ENCODE data around the gene PHYKPL. TPM values are rescaled to one million over a fixed set of nuclear protein-coding genes. Genes with fewer than 3 reads are reported as not detected.

The PHYKPL gene
- total RNA-seq, 2 donors from 2014 or later = 78.3 to 94.8 TPM

DNA sequence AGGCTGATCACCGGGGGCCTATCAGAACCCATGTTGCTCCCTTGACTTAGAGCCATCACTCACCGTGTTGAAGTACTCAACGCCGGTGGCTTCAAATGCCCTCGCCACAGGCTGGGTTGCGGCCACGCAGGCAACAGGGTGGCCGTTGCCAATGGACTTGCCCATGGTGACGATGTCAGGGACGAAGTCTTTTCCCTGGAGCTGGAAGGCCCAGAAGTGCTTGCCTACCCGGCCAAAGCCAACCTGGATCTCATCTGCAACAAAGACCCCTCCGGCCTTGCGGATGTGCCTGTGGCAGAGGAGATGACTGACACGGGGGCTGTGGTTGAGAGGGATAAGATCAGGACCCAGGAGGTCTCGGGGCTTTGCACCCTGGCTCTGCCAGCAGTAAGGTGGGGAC lies 10.3 kb downstream of the PHYKPL start:
- H3K4me3 ChIP-seq = no peak overlapping the region
- peaks cover 20% of the 10 kb centered on the region for H3K36me3 ChIP-seq
- H3K27ac ChIP-seq = no peak overlapping the region
- DNase-seq (ENCODE audit: low spot score) (no peak), ATAC-seq (ENCODE audit: insufficient number of reproducible peaks, low FRiP score, low read depth) (no peak)
- TF ChIP-seq, protein P1, sequence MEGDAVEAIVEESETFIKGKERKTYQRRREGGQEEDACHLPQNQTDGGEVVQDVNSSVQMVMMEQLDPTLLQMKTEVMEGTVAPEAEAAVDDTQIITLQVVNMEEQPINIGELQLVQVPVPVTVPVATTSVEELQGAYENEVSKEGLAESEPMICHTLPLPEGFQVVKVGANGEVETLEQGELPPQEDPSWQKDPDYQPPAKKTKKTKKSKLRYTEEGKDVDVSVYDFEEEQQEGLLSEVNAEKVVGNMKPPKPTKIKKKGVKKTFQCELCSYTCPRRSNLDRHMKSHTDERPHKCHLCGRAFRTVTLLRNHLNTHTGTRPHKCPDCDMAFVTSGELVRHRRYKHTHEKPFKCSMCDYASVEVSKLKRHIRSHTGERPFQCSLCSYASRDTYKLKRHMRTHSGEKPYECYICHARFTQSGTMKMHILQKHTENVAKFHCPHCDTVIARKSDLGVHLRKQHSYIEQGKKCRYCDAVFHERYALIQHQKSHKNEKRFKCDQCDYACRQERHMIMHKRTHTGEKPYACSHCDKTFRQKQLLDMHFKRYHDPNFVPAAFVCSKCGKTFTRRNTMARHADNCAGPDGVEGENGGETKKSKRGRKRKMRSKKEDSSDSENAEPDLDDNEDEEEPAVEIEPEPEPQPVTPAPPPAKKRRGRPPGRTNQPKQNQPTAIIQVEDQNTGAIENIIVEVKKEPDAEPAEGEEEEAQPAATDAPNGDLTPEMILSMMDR (IDR thresholded peaks at IDR 0.05) = no peak
- H3K4me1 ChIP-seq (ENCODE audit: control insufficient read depth in 1 of 2, low read depth in 2 of 2) = no peaks in the 10 kb centered on the region
- no peaks in the 10 kb centered on the region for H3K27me3 ChIP-seq (replicated peaks; ENCODE audit: insufficient read depth)
- H3K9me3 ChIP-seq = no peaks in the 10 kb centered on the region

DNA sequence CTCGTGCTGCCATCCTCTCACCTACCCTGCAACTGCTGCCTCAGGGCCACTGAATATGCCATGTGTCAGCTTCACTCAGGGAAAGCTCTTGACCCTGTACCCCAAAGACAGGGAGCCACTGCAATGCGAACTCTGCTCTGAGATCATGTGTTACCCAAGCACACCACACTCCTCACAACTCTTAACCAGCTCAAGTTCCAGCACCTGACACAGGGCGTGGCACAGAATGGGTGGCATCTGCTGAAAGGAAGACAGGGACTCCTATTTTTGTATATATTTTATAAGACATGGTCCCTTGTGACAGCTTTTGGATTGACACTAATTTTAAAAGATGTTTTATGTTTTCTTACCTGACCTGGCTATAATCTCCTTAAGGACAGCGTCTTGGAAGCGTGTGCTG lies 10.7 kb downstream of the PHYKPL start:
- Histone ChIP-seq H3K9me3 (no peaks in the 10 kb centered on the region), H3K36me3 (peaks cover 15% of the 10 kb centered on the region), H3K4me1 (ENCODE audit: control insufficient read depth in 1 of 2, low read depth in 2 of 2) (no peaks in the 10 kb centered on the region), H3K27me3 (replicated peaks; ENCODE audit: insufficient read depth) (no peaks in the 10 kb centered on the region), H3K27ac (no peak overlapping the region), H3K4me3 (no peak overlapping the region)
- no peak for ATAC-seq (ENCODE audit: insufficient number of reproducible peaks, low FRiP score, low read depth)
- TF ChIP-seq, protein P1 (IDR thresholded peaks at IDR 0.05) = no peak
- DNase-seq (ENCODE audit: low spot score) = no peak

DNA sequence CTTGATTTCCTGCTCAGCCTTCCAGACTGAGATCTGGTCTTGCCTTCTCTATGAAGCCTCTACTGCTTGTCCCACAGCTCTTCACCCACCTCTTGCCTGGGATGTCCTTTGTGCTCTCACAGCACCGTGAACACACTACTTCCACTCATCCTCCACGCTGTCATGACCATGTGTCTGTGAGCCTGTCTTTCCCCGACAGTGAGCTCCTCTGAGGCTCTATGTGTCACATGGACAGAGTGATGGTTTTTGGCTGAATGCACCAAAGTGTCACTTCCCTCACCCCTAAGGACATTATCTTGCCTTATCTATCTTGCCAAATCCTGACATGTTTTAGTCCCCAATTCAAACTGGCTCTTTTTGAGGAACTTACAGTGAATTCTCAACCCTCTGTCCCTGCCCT lies 11.3 kb downstream of the PHYKPL start:
- TF ChIP-seq, protein P1 (IDR thresholded peaks at IDR 0.05) = no peak
- no peak overlapping the region for H3K4me3 ChIP-seq
- H3K27me3 ChIP-seq (replicated peaks; ENCODE audit: insufficient read depth) = no peaks in the 10 kb centered on the region
- no peaks in the 10 kb centered on the region for H3K9me3 ChIP-seq
- no peak overlapping the region for H3K27ac ChIP-seq
- ATAC-seq (ENCODE audit: insufficient number of reproducible peaks, low FRiP score, low read depth) (no peak), DNase-seq (ENCODE audit: low spot score) (no peak)
- peaks cover 12% of the 10 kb centered on the region for H3K36me3 ChIP-seq
- no peaks in the 10 kb centered on the region for H3K4me1 ChIP-seq (ENCODE audit: control insufficient read depth in 1 of 2, low read depth in 2 of 2)

DNA sequence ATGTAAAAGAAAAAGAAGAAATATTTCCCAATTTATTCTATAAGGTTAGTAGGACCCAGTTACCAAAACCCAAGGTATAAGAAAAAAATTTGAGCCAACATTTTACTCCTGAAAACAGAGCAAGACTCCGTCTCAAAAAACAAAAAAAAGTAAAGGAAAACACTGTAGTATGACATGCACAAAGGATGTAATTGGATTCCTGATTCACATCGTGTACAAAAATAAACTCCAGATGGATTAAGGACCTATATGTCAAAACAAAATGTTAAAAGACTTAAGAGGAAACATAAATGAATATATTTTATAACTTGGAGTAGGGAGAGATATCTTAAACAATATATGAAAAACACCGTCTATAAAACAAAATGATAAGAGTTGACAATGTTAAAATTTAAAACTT lies 13.8 kb downstream of the PHYKPL start:
- Histone ChIP-seq H3K4me1 (ENCODE audit: control insufficient read depth in 1 of 2, low read depth in 2 of 2) (no peaks in the 10 kb centered on the region), H3K27me3 (replicated peaks; ENCODE audit: insufficient read depth) (no peaks in the 10 kb centered on the region), H3K4me3 (no peak overlapping the region), H3K9me3 (no peaks in the 10 kb centered on the region), H3K36me3 (peaks cover 34% of the 10 kb centered on the region), H3K27ac (no peak overlapping the region)
- no peak for DNase-seq (ENCODE audit: low spot score)
- no peak for ATAC-seq (ENCODE audit: insufficient number of reproducible peaks, low FRiP score, low read depth)
- TF ChIP-seq, protein P1 (IDR thresholded peaks at IDR 0.05) = no peak

DNA sequence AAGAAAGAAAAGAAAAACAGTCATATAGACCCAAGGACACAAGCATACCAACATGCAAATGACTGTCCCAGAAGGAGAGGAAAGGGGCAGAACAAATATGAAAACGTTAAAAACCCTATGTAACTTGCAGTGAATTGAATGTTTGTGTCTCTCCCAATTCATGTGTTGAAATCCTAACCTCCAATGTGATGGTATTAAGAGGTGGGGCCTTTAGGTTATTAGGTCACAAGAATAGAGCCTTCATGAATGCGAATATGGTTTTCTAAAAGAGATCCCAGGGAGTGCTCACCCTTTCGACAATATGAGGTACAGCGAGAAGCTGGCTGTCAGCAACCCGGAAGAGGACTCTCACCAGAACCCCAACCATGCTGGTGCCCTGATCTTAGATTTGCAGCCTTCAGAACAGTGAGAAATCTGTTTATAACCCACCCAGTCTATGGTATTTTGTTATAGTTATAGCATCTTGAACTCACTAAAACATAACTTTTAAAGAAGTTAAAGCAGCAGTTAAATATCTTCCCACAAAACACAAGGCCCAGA lies 14.3 kb downstream of the PHYKPL start:
- ATAC-seq (ENCODE audit: insufficient number of reproducible peaks, low FRiP score, low read depth) (no peak), DNase-seq (ENCODE audit: low spot score) (no peak)
- Histone ChIP-seq H3K4me3 (no peak overlapping the region), H3K36me3 (peaks cover 39% of the 10 kb centered on the region), H3K27ac (no peak overlapping the region), H3K9me3 (no peaks in the 10 kb centered on the region), H3K4me1 (ENCODE audit: control insufficient read depth in 1 of 2, low read depth in 2 of 2) (no peaks in the 10 kb centered on the region), H3K27me3 (replicated peaks; ENCODE audit: insufficient read depth) (no peaks in the 10 kb centered on the region)
- TF ChIP-seq, protein P1 (IDR thresholded peaks at IDR 0.05) = no peak

All from thoracic aorta (tissue), 2 donors.